HepG2 (cell line): ENCODE data around the gene CXCR5. TPM values are rescaled to one million over a fixed set of nuclear protein-coding genes. Genes with fewer than 3 reads are reported as not detected.

Source experiments
- CEBPZ ChIP-seq: IDR thresholded peaks from 2 replicates; pipeline ENCODE4 v1.6.1; 2012; ENCODE audit warnings: low read length, improper control_type of control experiment
- CENPX ChIP-seq: sonication (generic); formaldehyde crosslinking; IDR thresholded peaks from 2 replicates; pipeline ENCODE4 v1.9.0; 2021; ENCODE audit warnings: mild to moderate bottlenecking, missing genetic modification reagents, moderate library complexity
- HMG20B ChIP-seq: conservative IDR thresholded peaks from 2 replicates; pipeline ENCODE4 v1.6.1; 2016; ENCODE audit warnings: missing genetic modification reagents, missing compliant biosample characterization
- MAFG ChIP-seq: sonication (generic); formaldehyde crosslinking; IDR thresholded peaks from 2 replicates; pipeline ENCODE4 v1.5.1; 2020; ENCODE audit warnings: mild to moderate bottlenecking, missing genetic modification reagents
- MIER3 ChIP-seq: IDR thresholded peaks from 2 replicates; pipeline ENCODE4 v1.6.1; 2016; ENCODE audit warnings: missing compliant biosample characterization, borderline replicate concordance
- NCOA2 ChIP-seq: sonication (generic); formaldehyde crosslinking; IDR thresholded peaks from 2 replicates; pipeline ENCODE4 v1.8.0; 2022; ENCODE audit warnings: inconsistent platforms
- NCOA5 ChIP-seq: sonication (generic); formaldehyde crosslinking; IDR thresholded peaks from 2 replicates; pipeline ENCODE4 v1.4.0; 2020; ENCODE audit warnings: missing genetic modification reagents
- NRL ChIP-seq: sonication (generic); formaldehyde crosslinking; IDR thresholded peaks from 2 replicates; pipeline ENCODE4 v1.5.0; 2020; ENCODE audit warnings: missing genetic modification reagents, mild to moderate bottlenecking, moderate library complexity, borderline replicate concordance
- PRPF4 ChIP-seq: fragments of 200-400 bp; formaldehyde crosslinking; IDR thresholded peaks from 2 replicates; pipeline ENCODE4 v1.6.1; 2016; ENCODE audit warnings: low read length, low read depth; ENCODE audit not compliant: poor library complexity, severe bottlenecking
- SOX5 ChIP-seq: IDR thresholded peaks from 2 replicates; pipeline ENCODE4 v1.6.1; 2016; ENCODE audit warnings: borderline replicate concordance
- SP1 ChIP-seq, 2 experiments: fragments of 450-650 bp in 1 of 2; sonication (generic) in 1 of 2; formaldehyde crosslinking in 1 of 2; IDR thresholded peaks; 2 replicates each; pipeline versions ENCODE4 v1.4.0 to v1.6.1; 2016 to 2020; ENCODE audit warnings: missing genetic modification reagents in 1 of 2
- TRIM24 ChIP-seq: sonication (generic); formaldehyde crosslinking; IDR thresholded peaks from 2 replicates; pipeline ENCODE4 v1.8.0; 2022; ENCODE audit warnings: mild to moderate bottlenecking, missing genetic modification reagents
- ZFY ChIP-seq: sonication (generic); formaldehyde crosslinking; IDR thresholded peaks from 2 replicates; pipeline ENCODE4 v1.4.0; 2020; ENCODE audit warnings: missing genetic modification reagents
- ZNF232 ChIP-seq: sonication (generic); formaldehyde crosslinking; IDR thresholded peaks from 2 replicates; pipeline ENCODE4 v1.4.0; 2020; ENCODE audit warnings: missing genetic modification reagents, borderline replicate concordance
- ZNF607 ChIP-seq: sonication (generic); formaldehyde crosslinking; IDR thresholded peaks from 2 replicates; pipeline ENCODE4 v1.5.1; 2020; ENCODE audit warnings: missing genetic modification reagents, mild to moderate bottlenecking, borderline replicate concordance
- ZNF781 ChIP-seq: sonication (generic); formaldehyde crosslinking; IDR thresholded peaks from 2 replicates; pipeline ENCODE4 v1.5.1; 2020; ENCODE audit warnings: borderline replicate concordance, mild to moderate bottlenecking, missing genetic modification reagents; ENCODE audit errors: not compliant biosample characterization
- polyA plus RNA-seq, 8 experiments: library from polyadenylated mRNA; depleted of rRNA in 3 of 8; stranded (reverse) in 7 of 8; unstranded in 1 of 8; fragments of >200 nt; fragmentation: Illumina TruSeq in 4 of 8; extraction: Trizol in 4 of 8; gene quantifications; 2 replicates each; pipeline versions ENCODE4 v1.2.1 to v1.2.3, GENCODE V29; 2011 to 2016; ENCODE audit warnings: low read depth in 4 of 8, missing spikeins in 1 of 8, mixed read lengths in 1 of 8; ENCODE audit not compliant: insufficient read depth in 1 of 8
- total RNA-seq, 5 experiments: library from RNA; depleted of rRNA; stranded (reverse); fragments of >200 nt; fragmentation: Illumina TruSeq; extraction: Trizol; gene quantifications; 2 replicates each; pipeline ENCODE4 v1.2.3, GENCODE V29; 2016; ENCODE audit warnings: low read depth in 1 of 5
- TF ChIP-seq, protein P1 (sequence below): sonication (generic); formaldehyde crosslinking; IDR thresholded peaks from 2 replicates; pipeline ENCODE4 v1.5.0; 2020; ENCODE audit warnings: mild to moderate bottlenecking, missing genetic modification reagents
- TF ChIP-seq, protein P2 (sequence below): sonication (generic); formaldehyde crosslinking; IDR thresholded peaks from 2 replicates; pipeline ENCODE4 v1.8.1; 2023; ENCODE audit warnings: mild to moderate bottlenecking, missing genetic modification reagents
- TF ChIP-seq, protein P3 (sequence below): sonication (generic); formaldehyde crosslinking; IDR thresholded peaks from 2 replicates; pipeline ENCODE4 v1.5.0; 2020; ENCODE audit warnings: mild to moderate bottlenecking, missing genetic modification reagents

Gene CXCR5
- total and polyA plus RNA-seq, 2 of the 13 experiments (the other 11 are each of a cell fraction or from before 2014, with no cell fraction given) = not detected

DNA sequence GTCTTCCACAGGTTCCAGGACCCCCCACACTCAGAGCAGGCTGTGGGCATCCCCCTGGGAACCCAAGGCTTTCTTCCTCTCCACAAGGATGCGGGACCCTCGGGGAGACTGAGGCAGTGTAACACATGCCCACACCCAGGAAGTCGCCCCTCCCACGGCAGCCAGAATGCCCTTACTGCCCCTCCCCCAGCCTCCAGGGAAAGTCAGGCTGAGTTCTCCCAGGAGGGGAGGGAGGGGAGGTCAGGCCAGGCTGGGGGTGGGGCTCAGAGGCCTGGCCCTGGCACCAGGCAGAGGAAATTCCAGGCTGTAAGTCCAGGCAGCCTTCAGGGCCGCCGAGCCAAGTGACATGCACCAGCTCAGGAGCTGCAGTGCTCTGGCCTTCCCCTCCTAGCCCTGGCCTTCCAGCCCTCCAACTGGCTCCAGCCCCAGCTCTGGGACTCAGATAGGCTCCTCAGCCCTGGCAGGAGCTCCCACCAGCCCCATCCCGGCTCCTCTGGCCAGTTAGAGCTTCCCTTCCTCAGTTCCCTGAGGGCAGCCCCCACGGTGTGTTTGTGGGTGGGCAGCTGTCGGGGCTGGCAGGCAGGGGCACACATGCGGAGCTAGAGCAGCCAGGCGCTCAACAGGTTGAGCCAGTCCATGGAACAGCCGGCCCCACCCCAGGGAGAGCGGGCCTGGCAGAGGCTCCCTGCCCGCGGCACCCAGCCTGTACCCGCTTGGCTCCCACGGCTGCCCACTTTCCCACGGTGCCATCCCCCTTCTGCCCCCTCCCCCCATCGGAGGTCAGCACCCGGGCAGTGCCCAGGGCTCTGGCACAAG, 38.4 kb downstream of the CXCR5 start (continued):
- TF ChIP-seq NCOA5 (CRISPR knock-in tag) = no peak
- TF ChIP-seq, protein P1, sequence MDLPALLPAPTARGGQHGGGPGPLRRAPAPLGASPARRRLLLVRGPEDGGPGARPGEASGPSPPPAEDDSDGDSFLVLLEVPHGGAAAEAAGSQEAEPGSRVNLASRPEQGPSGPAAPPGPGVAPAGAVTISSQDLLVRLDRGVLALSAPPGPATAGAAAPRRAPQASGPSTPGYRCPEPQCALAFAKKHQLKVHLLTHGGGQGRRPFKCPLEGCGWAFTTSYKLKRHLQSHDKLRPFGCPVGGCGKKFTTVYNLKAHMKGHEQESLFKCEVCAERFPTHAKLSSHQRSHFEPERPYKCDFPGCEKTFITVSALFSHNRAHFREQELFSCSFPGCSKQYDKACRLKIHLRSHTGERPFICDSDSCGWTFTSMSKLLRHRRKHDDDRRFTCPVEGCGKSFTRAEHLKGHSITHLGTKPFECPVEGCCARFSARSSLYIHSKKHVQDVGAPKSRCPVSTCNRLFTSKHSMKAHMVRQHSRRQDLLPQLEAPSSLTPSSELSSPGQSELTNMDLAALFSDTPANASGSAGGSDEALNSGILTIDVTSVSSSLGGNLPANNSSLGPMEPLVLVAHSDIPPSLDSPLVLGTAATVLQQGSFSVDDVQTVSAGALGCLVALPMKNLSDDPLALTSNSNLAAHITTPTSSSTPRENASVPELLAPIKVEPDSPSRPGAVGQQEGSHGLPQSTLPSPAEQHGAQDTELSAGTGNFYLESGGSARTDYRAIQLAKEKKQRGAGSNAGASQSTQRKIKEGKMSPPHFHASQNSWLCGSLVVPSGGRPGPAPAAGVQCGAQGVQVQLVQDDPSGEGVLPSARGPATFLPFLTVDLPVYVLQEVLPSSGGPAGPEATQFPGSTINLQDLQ (CRISPR knock-in tag) = no peak
- TF ChIP-seq MIER3 (CRISPR knock-in tag) = no peak
- TF ChIP-seq, protein P2, sequence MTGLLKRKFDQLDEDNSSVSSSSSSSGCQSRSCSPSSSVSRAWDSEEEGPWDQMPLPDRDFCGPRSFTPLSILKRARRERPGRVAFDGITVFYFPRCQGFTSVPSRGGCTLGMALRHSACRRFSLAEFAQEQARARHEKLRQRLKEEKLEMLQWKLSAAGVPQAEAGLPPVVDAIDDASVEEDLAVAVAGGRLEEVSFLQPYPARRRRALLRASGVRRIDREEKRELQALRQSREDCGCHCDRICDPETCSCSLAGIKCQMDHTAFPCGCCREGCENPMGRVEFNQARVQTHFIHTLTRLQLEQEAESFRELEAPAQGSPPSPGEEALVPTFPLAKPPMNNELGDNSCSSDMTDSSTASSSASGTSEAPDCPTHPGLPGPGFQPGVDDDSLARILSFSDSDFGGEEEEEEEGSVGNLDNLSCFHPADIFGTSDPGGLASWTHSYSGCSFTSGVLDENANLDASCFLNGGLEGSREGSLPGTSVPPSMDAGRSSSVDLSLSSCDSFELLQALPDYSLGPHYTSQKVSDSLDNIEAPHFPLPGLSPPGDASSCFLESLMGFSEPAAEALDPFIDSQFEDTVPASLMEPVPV (CRISPR knock-in tag) = no peak
- TF ChIP-seq SOX5 (CRISPR knock-in tag) = peak; percentile 48; the same call in 1 of the 2 replicates
- no peak for TF ChIP-seq ZNF781 (CRISPR knock-in tag)
- no peak for TF ChIP-seq ZNF607
- no peak for TF ChIP-seq NRL (CRISPR knock-in tag)
- TF ChIP-seq NCOA2 (CRISPR knock-in tag) = 0 out of 2 replicates have a peak, but pooled peaks have one; percentile 20
- TF ChIP-seq, protein P3, sequence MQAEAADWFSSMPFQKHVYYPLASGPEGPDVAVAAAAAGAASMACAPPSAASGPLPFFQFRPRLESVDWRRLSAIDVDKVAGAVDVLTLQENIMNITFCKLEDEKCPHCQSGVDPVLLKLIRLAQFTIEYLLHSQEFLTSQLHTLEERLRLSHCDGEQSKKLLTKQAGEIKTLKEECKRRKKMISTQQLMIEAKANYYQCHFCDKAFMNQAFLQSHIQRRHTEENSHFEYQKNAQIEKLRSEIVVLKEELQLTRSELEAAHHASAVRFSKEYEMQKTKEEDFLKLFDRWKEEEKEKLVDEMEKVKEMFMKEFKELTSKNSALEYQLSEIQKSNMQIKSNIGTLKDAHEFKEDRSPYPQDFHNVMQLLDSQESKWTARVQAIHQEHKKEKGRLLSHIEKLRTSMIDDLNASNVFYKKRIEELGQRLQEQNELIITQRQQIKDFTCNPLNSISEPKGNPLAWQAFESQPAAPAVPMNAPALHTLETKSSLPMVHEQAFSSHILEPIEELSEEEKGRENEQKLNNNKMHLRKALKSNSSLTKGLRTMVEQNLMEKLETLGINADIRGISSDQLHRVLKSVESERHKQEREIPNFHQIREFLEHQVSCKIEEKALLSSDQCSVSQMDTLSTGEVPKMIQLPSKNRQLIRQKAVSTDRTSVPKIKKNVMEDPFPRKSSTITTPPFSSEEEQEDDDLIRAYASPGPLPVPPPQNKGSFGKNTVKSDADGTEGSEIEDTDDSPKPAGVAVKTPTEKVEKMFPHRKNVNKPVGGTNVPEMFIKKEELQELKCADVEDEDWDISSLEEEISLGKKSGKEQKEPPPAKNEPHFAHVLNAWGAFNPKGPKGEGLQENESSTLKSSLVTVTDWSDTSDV (CRISPR knock-in tag) = no peak
- TF ChIP-seq CENPX (CRISPR knock-in tag) = no peak
- TF ChIP-seq MAFG = no peak
- no peak for TF ChIP-seq CEBPZ
- TF ChIP-seq HMG20B (CRISPR knock-in tag) = no peak
- no peak for TF ChIP-seq SP1 (IDR thresholded peaks at IDR 0.05)
- TF ChIP-seq SP1 (CRISPR knock-in tag; IDR thresholded peaks at IDR 0.05) = no peak
- peak; percentile 60 for TF ChIP-seq PRPF4
- TF ChIP-seq ZNF232 = no peak
- no peak for TF ChIP-seq TRIM24 (CRISPR knock-in tag)
- TF ChIP-seq ZFY (CRISPR knock-in tag) = peak; percentile 65
